Testis (tissue), 3 donors: ENCODE results near the gene CDH4. TPM values are rescaled to one million over a fixed set of nuclear protein-coding genes. Genes with fewer than 3 reads are reported as not detected.

ENCODE experiments used
- DNase-seq: peaks from one replicate; pipeline ENCODE4 v3.0.0-alpha.2; 2019
- H3K27ac ChIP-seq, 2 donors: fragments of 200-600 bp; sonication (generic); one replicate each; pipeline ENCODE4 v1.5.1; 2019
- H3K27me3 ChIP-seq: fragments of 200-600 bp; sonication (generic); one replicate; pipeline ENCODE4 v1.5.1; 2019
- H3K36me3 ChIP-seq: fragments of 200-600 bp; sonication (generic); one replicate; pipeline ENCODE4 v1.5.1; 2017; ENCODE audit warnings: low read depth; ENCODE audit errors: missing control alignments
- H3K4me1 ChIP-seq: fragments of 200-600 bp; sonication (generic); one replicate; pipeline ENCODE4 v1.5.1; 2019
- H3K4me3 ChIP-seq, 2 donors: fragments of 200-600 bp; sonication (generic); one replicate each; pipeline ENCODE4 v1.5.1; 2017 to 2019
- H3K9me3 ChIP-seq: fragments of 200-600 bp; sonication (generic); one replicate; pipeline ENCODE4 v1.5.1; 2017
- POLR2A ChIP-seq: fragments of 450-650 bp; IDR thresholded peaks from one replicate; pipeline ENCODE4 v1.6.1; 2017; ENCODE audit warnings: antibody characterized with exemption, mild to moderate bottlenecking, moderate library complexity
- WGBS, 2 donors: methylation state at CpG; one replicate each; pipeline ENCODE4 v1.1.5; 2018; 5-methylcytosine and 5-hydroxymethylcytosine counted together
- intact Hi-C: fragments of 100-400 bp; cut with DNase I; formaldehyde crosslinking; loops from one replicate; pipeline ENCODE4 v1.15.1; 2023; ENCODE audit warnings: low total_unique reads
- polyA plus RNA-seq: library from polyadenylated mRNA; stranded (reverse); fragments of 350-450 nt; fragmentation: Illumina TruSeq; extraction: RNeasy Lipid Tissue Mini Kit (QIAGEN cat#74804); gene quantifications from one replicate; pipeline ENCODE4 v1.2.3, GENCODE V29; 2014; ENCODE audit warnings: low read depth, low replicate concordance; ENCODE audit not compliant: insufficient read depth
- total RNA-seq, 2 donors: library from RNA; depleted of rRNA; stranded (reverse); fragments of >200 nt; gene quantifications; one replicate each; pipeline ENCODE4 v1.2.3, GENCODE V29; 2016
- TF ChIP-seq, protein P1 (sequence below), 3 experiments: fragments of 450-650 bp in 2 of 3; fragments of 200-600 bp in 1 of 3; sonication (generic) in 1 of 3; IDR thresholded peaks; one replicate each; pipeline ENCODE4 v1.5.1; 2016 to 2019; ENCODE audit warnings: antibody characterized with exemption in 3 of 3, mild to moderate bottlenecking in 2 of 3, moderate library complexity in 1 of 3

The CDH4 gene
- total and polyA plus RNA-seq, 3 donors from 2014 or later, result 1.4 to 3.3 (median 1.9) TPM

DNA sequence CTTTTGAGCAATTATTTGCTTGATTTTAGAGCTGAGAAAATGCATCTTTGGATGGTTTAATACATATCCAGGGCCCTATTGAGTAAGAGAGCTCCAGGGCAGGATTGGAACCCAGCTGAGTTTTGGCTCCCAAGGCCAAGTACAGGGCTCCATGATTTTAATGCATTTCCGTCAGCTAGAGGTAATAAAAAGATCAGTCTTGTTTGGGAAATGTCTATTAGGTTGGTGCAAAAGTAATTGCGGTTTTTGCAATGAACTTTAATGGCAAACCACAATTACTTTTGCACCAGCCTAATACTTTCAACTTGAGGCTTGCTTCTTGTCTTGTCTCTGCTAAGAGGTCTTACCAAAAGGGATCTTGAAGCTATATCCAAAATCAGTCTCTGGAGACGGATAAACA lies 29.4 kb upstream of the CDH4 start:
- no peaks in the 10 kb centered on the region for H3K36me3 ChIP-seq
- DNase-seq, result no peak
- WGBS, 2 donors, result 86 to 88% methylated on average over 3 of the region's 3 CpGs
- H3K27me3 ChIP-seq, result no peaks in the 10 kb centered on the region
- no peaks in the 10 kb centered on the region for H3K4me1 ChIP-seq
- H3K9me3 ChIP-seq, result no peaks in the 10 kb centered on the region
- no peak overlapping the region for H3K4me3 ChIP-seq
- intact Hi-C loops, result no loop called here
- no peak overlapping the region for H3K27ac ChIP-seq
- no peak for TF ChIP-seq POLR2A
- TF ChIP-seq, protein P1, sequence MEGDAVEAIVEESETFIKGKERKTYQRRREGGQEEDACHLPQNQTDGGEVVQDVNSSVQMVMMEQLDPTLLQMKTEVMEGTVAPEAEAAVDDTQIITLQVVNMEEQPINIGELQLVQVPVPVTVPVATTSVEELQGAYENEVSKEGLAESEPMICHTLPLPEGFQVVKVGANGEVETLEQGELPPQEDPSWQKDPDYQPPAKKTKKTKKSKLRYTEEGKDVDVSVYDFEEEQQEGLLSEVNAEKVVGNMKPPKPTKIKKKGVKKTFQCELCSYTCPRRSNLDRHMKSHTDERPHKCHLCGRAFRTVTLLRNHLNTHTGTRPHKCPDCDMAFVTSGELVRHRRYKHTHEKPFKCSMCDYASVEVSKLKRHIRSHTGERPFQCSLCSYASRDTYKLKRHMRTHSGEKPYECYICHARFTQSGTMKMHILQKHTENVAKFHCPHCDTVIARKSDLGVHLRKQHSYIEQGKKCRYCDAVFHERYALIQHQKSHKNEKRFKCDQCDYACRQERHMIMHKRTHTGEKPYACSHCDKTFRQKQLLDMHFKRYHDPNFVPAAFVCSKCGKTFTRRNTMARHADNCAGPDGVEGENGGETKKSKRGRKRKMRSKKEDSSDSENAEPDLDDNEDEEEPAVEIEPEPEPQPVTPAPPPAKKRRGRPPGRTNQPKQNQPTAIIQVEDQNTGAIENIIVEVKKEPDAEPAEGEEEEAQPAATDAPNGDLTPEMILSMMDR (IDR thresholded peaks at IDR 0.05), result no peak

DNA sequence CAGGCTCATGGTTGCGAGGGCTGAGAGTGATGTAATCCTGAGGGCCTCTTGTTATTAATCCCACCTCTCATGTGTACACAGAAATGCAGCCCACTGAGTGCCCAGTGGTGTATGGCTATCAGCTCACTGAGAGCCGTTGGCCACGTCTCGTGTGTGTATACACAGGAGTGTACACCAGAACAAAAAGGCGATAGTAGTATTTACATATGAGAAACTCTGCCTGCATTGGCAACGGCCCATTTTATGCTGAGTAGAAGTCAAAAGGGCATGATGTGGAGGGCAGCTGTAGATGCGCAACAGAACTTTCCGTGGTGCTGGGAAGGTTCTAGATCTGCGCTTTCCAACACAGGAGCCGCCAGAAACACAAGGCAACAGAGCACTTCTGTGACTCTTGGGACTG lies 28.9 kb upstream of the CDH4 start:
- WGBS, 2 donors, result 87 to 91% methylated on average over 10 of the region's 10 CpGs
- Histone ChIP-seq H3K27ac (no peak overlapping the region), H3K27me3 (no peaks in the 10 kb centered on the region), H3K9me3 (no peaks in the 10 kb centered on the region), H3K36me3 (no peaks in the 10 kb centered on the region), H3K4me3 (no peak overlapping the region), H3K4me1 (no peaks in the 10 kb centered on the region)
- intact Hi-C loops, result no loop called here
- no peak for TF ChIP-seq POLR2A
- TF ChIP-seq, protein P1 (IDR thresholded peaks at IDR 0.05), result no peak
- no peak for DNase-seq

DNA sequence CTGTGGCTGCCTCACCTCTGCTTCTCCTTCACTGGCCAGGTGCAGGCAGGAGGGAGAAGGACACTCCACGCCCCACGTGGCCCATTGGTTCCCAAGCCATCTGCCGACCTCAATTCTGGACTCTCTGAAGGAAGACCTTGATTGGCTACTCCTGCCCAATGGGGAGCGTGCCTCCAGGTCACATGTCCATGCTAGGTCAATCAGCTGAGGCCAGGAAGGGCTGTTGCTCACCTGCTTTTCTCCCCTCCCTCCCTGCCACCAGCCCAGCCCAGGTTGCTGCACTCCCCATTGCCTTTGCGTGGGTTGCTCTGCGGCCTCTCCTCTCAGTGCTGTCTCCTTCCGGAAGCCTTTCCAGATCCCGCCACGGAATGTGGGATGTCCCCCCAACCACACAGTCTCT lies 21.9 kb upstream of the CDH4 start:
- WGBS, 2 donors, result 64 to 80% methylated on average over 9 of the region's 9 CpGs
- peak; percentile 74 for DNase-seq
- no peak overlapping the region for H3K27ac ChIP-seq
- no peaks in the 10 kb centered on the region for H3K36me3 ChIP-seq
- no peaks in the 10 kb centered on the region for H3K4me1 ChIP-seq
- H3K4me3 ChIP-seq, result peak overlapping the region in 1 of 2 donors; percentile 23
- TF ChIP-seq, protein P1 (IDR thresholded peaks at IDR 0.05), result no peak
- no peak for TF ChIP-seq POLR2A
- H3K9me3 ChIP-seq, result no peaks in the 10 kb centered on the region
- H3K27me3 ChIP-seq, result no peaks in the 10 kb centered on the region
- intact Hi-C loops, result no loop called here

DNA sequence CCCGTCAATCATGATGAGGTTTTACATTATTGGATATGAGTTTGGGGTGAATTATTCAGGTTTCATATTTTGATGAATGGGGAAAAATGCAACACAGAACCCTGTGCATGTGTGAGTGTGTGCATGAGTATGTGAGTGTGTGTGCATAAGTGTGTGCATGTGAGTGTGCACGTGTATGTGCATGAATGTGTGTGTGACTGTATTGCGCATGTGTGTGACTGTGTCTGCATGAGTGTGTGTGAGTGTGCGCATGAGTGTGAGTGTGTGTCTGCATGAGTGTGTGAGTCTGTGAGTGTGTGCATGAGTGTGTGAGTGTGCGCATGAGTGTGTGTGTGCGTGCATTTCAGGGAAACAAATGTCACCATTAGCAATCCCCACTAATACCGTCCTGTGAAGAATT lies 18.5 kb upstream of the CDH4 start:
- Histone ChIP-seq H3K27me3 (no peaks in the 10 kb centered on the region), H3K9me3 (no peaks in the 10 kb centered on the region), H3K4me1 (no peaks in the 10 kb centered on the region), H3K36me3 (no peaks in the 10 kb centered on the region), H3K27ac (no peak overlapping the region), H3K4me3 (no peak overlapping the region)
- TF ChIP-seq POLR2A, result no peak
- TF ChIP-seq, protein P1 (IDR thresholded peaks at IDR 0.05), result no peak
- intact Hi-C loops, result no loop called here
- no peak for DNase-seq
- whole genome bisulfite sequencing, 2 donors, result 62 to 75% methylated on average over 7 of the region's 7 CpGs

DNA sequence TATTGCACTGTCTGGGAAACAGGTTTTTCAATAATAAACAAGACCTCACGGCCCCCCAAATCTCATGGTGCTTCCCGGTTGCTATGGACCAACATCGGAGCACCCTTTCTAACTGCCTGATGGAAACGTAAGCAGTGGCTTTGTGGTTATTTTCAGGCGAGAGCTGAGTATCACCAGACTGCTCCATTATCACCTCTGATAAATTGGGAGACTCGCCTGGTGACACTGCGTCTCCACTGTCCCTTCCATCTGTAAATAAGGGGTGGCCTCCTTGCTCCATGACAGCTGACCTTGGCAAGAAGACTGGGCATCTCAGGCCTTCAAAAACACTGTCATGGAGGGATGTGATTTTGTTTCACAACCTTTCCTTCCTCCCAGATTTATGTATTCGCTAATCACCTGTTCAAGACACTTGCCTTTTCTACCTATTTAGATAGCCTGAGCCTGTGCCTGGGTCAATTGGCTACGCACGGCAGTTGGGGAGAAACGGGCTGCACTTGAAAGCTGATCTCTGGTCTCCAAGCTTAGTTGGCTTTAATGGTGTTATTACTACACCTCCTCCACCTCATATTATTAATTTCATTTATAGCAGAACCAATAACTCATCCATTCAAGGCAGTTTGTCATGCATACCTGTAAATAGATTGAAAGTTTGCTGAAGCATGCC lies 17.7 kb upstream of the CDH4 start:
- Histone ChIP-seq H3K36me3 (no peaks in the 10 kb centered on the region), H3K9me3 (no peaks in the 10 kb centered on the region), H3K4me3 (no peak overlapping the region), H3K27ac (no peak overlapping the region), H3K27me3 (no peaks in the 10 kb centered on the region), H3K4me1 (no peaks in the 10 kb centered on the region)
- TF ChIP-seq, protein P1 (IDR thresholded peaks at IDR 0.05), result no peak
- no peak for TF ChIP-seq POLR2A
- WGBS, 2 donors, result 45 to 48% methylated on average over 11 of the region's 11 CpGs
- DNase-seq, result no peak
- intact Hi-C loops, result no loop called here
